H1 (cell line): ENCODE data around the gene INPP5A.
"Not testable (repeated sequence)": the region's sequence is repeated elsewhere in the genome, so short reads cannot be mapped to it uniquely, and the experiment has no call there.

Source experiments
- CBX5 ChIP-seq: fragments of 300-800, 300-1000 bp; sonication (generic); IDR thresholded peaks from 2 replicates; pipeline ENCODE4 v1.7.1; 2016; ENCODE audit warnings: antibody characterized with exemption, low read length, low read depth
- CTBP2 ChIP-seq: IDR thresholded peaks from 2 replicates; pipeline ENCODE4 v1.7.0; 2011; ENCODE audit warnings: borderline replicate concordance, mild to moderate bottlenecking, moderate library complexity, mixed read lengths, low read length; ENCODE audit not compliant: insufficient read depth, insufficient read length
- EP300 ChIP-seq, 2 experiments: IDR thresholded peaks; 1 replicate in 1 of 2; 2 replicates in 1 of 2; pipeline ENCODE4 v1.6.1; 2011 to 2012; ENCODE audit warnings: low read depth in 2 of 2, low read length in 2 of 2, mild to moderate bottlenecking in 2 of 2, borderline replicate concordance in 1 of 2, inconsistent platforms in 1 of 2, moderate library complexity in 1 of 2
- POLR2A ChIP-seq, 2 experiments: IDR thresholded peaks; 1 replicate in 1 of 2; 2 replicates in 1 of 2; pipeline ENCODE4 v1.6.1; 2011; ENCODE audit warnings: low read depth in 2 of 2, low read length in 2 of 2, mild to moderate bottlenecking in 2 of 2; ENCODE audit errors: control extremely low read depth in 1 of 2
- TAF1 ChIP-seq: IDR thresholded peaks from 2 replicates; pipeline ENCODE4 v1.6.1; 2011; ENCODE audit warnings: mild to moderate bottlenecking, low read depth, low read length
- ZNF274 ChIP-seq: IDR thresholded peaks from 2 replicates; pipeline ENCODE4 v1.7.0; 2012; ENCODE audit warnings: low read length, borderline replicate concordance; ENCODE audit errors: extremely low read depth
- TF ChIP-seq, protein P1 (sequence below), 3 experiments: IDR thresholded peaks; 1 replicate in 2 of 3; 2 replicates in 1 of 3; pipeline versions ENCODE4 v1.5.1 to v1.6.1; 2011; ENCODE audit warnings: low read length in 3 of 3, mild to moderate bottlenecking in 3 of 3, inconsistent platforms in 2 of 3, low read depth in 1 of 3, moderate library complexity in 1 of 3; ENCODE audit not compliant: insufficient read depth in 1 of 3; ENCODE audit errors: control extremely low read depth in 1 of 3

- not testable (repeated sequence) for TF ChIP-seq POLR2A (IDR thresholded peaks at IDR 0.05; ENCODE audit: control extremely low read depth in 1 of 2, low read depth in 2 of 2, low read length in 2 of 2); EP300 (IDR thresholded peaks at IDR 0.05; ENCODE audit: borderline replicate concordance in 1 of 2, low read depth in 2 of 2, low read length in 2 of 2); ZNF274; CTBP2; CBX5; TAF1
- TF ChIP-seq, protein P1, sequence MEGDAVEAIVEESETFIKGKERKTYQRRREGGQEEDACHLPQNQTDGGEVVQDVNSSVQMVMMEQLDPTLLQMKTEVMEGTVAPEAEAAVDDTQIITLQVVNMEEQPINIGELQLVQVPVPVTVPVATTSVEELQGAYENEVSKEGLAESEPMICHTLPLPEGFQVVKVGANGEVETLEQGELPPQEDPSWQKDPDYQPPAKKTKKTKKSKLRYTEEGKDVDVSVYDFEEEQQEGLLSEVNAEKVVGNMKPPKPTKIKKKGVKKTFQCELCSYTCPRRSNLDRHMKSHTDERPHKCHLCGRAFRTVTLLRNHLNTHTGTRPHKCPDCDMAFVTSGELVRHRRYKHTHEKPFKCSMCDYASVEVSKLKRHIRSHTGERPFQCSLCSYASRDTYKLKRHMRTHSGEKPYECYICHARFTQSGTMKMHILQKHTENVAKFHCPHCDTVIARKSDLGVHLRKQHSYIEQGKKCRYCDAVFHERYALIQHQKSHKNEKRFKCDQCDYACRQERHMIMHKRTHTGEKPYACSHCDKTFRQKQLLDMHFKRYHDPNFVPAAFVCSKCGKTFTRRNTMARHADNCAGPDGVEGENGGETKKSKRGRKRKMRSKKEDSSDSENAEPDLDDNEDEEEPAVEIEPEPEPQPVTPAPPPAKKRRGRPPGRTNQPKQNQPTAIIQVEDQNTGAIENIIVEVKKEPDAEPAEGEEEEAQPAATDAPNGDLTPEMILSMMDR (IDR thresholded peaks at IDR 0.05; ENCODE audit: control extremely low read depth in 1 of 3, insufficient read depth in 1 of 3, low read depth in 1 of 3, low read length in 3 of 3) = not testable (repeated sequence)
Measured at GRCh38 chr10:132772816-132773215, 235.2 kb downstream of the INPP5A start.
